HG02588 (cell line): ENCODE results near the gene DDX10.

Experiments
- ATAC-seq: cut with Tn5 transposase; IDR thresholded peaks from one replicate; pipeline ENCODE4 v1.9.1; 2021; ENCODE audit warnings: mild to moderate bottlenecking, moderate library complexity; ENCODE audit not compliant: unreplicated experiment

DDX10 gene

GRCh38 chr11:108966978-108967377 lies 302.1 kb downstream of the DDX10 start:
- no peak for ATAC-seq

DNA sequence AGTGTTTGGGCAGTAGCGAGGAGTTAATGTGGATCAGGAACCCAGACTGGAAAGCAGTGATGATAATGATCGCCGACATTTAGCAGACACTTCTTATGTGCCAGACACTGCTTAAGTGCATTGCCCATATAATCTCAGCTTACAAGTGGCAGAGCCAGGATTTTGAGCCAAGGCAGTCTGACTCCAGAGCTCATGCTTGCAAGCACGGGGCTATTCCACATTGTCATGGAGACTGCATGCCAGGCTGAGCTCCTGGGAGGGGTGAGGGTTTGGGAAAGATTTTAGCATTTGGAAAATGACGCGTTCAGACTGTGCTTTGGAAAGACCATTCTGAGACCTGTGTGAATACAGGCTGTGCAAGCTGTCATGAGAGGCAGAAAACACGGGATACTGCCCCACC lies 302.7 kb downstream of the DDX10 start:
- ATAC-seq: no peak

DNA sequence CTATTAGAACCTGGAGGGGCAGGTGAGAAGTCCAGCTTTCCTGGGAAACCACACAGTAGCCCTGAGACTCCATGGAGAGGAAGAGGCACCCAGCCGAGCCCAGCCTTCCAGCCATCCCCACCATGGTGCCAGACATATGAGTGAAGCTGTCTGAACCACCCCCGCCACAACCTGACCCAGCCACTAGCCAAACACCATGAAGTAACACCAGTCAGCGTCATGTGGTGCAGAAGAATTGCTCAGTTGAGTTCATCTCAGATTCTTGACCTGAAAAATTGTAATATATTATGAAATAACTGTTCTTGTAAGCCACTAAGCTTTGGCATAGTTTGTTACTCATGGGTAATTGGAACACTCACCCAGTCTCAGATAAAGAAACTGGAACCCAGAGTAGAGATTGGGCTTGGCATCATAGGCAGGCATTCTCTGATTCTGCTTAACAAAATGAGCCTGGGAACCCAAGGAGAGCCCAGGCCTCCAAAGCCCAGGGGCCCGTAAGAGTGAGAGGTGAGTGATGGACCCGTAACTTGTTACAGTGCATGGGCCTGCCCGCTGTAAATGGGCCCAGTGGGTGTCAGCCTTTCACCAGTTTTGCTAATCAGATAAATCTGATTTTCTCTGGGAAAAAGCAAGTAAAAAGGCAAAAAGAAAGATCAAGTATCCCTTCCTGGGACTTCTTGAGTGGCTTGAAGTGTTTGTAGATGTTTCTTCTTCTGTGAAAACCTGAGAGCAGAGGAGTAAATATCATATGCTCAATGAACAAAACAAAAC lies 305.5 kb downstream of the DDX10 start:
- ATAC-seq: no peak

GRCh38 chr11:108973402-108974162 lies 308.7 kb downstream of the DDX10 start:
- no peak for ATAC-seq

DNA sequence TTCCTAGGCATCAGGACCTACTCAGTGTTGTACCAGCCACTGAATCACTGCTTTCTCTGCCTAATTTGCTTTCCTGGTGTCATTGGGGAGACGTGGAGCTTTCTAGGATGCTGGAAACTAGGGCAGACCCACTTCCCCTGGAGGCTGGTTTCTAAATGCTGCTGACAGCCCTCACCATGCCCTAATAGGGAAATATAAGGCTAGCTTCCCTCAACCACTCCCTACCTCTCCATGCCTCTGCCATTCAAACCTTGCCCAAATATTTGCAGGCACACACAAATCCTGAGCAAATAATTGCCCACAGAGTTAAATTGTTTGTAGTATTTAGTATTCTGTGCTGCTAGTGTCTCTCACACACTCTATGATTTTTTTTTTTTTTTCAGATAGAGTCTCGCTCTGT lies 310.2 kb downstream of the DDX10 start:
- ATAC-seq: no peak

- no peak for ATAC-seq
Measured at GRCh38 chr11:108975641-108976071, 310.8 kb downstream of the DDX10 start.

DNA sequence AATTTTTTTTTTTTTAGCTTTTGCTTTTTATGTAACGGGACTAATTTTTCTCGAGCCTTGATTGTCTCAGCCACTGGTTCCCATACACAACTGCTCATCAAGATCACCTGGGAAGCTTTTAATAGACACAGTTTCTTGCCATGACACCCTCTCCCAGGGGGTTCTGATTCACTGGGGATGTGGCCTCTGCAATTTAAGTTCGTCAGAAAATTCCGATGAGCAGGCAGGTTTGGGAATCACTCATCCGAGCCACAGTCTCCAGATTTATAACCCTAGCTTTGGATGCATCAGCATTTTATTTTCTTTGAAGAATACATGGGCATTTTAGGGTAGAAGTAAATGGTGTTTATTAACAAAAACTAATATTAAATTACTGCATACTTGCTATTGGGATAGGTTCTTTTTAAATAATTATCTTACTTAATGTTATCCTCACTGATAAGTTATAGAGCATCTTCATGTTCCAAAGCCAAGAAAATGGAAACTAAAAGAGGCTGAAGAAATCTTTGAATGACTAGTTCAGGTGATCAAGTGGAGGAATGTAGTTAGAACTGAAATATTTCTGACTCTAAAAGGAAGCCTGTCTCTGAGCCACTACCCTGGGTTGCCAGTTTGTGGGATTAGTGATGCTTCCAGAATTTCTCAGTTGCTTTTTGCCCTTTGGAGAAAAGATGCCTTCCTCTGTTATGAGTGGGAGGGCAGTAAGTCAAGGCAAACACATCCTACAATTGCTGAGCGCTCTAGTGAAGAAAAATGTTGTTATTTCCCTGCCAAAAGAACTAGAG lies 319.0 kb downstream of the DDX10 start:
- ATAC-seq: no peak

- ATAC-seq: no peak
Measured at GRCh38 chr11:108984523-108984922, 319.7 kb downstream of the DDX10 start.

GRCh38 chr11:108985236-108985944 lies 320.5 kb downstream of the DDX10 start:
- ATAC-seq: no peak

DNA sequence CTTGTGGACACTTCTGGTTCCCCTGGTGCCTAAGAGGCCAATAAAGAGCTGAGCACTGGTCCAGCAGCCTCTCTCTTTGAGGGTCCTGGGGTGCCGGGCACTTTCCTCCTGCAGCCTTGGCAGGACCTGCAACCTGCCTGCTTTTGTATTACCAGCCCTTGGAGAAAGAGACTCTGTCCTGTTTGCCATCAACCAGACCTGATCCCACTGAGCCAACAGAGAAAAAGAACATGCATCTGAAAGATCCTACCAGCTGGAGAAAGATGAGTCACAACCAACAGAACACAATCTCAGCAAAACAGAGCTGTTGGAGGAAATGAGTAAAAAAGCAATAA lies 321.0 kb downstream of the DDX10 start:
- ATAC-seq: no peak
